Adipocyte (in vitro differentiated cells): ENCODE measurements around the gene FAM181B.

Source experiments
- DNase-seq: peaks from one replicate; pipeline ENCODE4 v3.0.0-alpha.2; 2015; ENCODE audit warnings: low read depth
- H3K27me3 ChIP-seq: replicated peaks from 2 replicates; pipeline ENCODE4 v1.7.0; 2013; ENCODE audit warnings: mild to moderate bottlenecking, low read length, moderate library complexity; ENCODE audit not compliant: control insufficient read depth, insufficient read depth
- H3K36me3 ChIP-seq: 2 replicates; pipeline ENCODE4 v1.7.0; 2013; ENCODE audit warnings: low read length, mild to moderate bottlenecking, moderate library complexity; ENCODE audit not compliant: control insufficient read depth, insufficient read depth, severe bottlenecking
- H3K4me1 ChIP-seq: 2 replicates; pipeline ENCODE4 v1.7.0; 2013; ENCODE audit warnings: mild to moderate bottlenecking, low read length, moderate library complexity; ENCODE audit not compliant: control insufficient read depth, insufficient read depth
- H3K4me3 ChIP-seq: 2 replicates; pipeline ENCODE4 v1.7.0; 2013; ENCODE audit warnings: mild to moderate bottlenecking, low read length, moderate library complexity
- H3K9ac ChIP-seq: 2 replicates; pipeline ENCODE4 v1.7.0; 2013; ENCODE audit warnings: mild to moderate bottlenecking, low read length, moderate library complexity
- H3K9me3 ChIP-seq: 2 replicates; pipeline ENCODE4 v1.7.0; 2013; ENCODE audit warnings: mild to moderate bottlenecking, low read length, moderate library complexity; ENCODE audit not compliant: control insufficient read depth

Gene FAM181B

DNA sequence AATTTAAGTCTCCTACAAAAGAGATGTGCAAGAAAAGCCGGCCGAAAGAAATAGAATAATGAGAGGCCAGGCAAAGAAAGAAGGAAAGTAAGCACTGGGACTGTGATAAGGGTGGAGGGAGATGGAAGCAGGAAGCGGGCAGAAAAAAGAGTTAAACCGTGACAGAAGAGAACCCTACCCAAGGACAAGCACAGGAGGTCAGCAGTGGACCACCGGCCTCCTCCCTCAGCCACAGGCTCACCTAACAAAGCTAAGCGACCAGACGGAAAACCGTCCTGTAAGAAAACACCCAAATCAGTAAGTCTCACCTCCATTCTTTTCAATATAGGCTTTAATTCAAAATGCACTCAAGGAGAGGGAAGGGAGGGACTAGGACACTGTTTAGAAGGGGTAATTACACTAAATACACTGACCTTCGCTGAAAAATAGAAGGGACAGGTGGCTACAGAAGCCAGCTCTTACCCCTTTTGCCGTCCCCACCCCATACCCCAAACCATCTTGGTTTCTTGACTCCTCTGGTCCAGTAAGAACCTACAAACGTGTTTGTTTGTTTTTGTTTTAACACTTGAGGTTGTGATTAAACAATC is 1.9 kb downstream of the FAM181B start:
- Histone ChIP-seq H3K36me3 (no peaks in the 10 kb centered on the region), H3K9ac (no peak overlapping the region), H3K4me3 (no peak overlapping the region), H3K9me3 (peaks cover 4% of the 10 kb centered on the region), H3K4me1 (peaks cover 7% of the 10 kb centered on the region), H3K27me3 (peaks cover 42% of the 10 kb centered on the region)
- no peak for DNase-seq

DNA sequence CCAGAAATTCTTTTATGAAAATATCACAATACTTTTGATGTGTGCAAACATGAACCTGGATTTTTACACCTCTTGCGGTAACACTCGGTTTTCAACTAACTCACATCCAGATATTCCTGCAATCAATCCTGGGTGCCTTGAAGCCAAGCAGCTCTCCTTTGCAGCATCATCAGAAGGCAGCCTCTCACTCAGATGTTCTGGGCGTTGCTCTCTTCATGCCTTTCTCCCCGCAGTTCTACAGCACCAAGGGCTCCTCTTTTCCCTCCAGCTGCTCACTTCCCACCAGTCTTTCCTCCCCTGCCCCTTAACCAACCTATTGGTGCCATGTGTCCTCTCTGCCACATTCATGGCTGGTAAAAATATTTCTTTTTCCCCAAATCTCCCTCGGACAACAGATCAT is 2.9 kb downstream of the FAM181B start:
- Histone ChIP-seq H3K27me3 (peaks cover 38% of the 10 kb centered on the region), H3K4me1 (peaks cover 7% of the 10 kb centered on the region), H3K9ac (no peak overlapping the region), H3K9me3 (peaks cover 4% of the 10 kb centered on the region), H3K4me3 (no peak overlapping the region), H3K36me3 (no peaks in the 10 kb centered on the region)
- DNase-seq = no peak

DNA sequence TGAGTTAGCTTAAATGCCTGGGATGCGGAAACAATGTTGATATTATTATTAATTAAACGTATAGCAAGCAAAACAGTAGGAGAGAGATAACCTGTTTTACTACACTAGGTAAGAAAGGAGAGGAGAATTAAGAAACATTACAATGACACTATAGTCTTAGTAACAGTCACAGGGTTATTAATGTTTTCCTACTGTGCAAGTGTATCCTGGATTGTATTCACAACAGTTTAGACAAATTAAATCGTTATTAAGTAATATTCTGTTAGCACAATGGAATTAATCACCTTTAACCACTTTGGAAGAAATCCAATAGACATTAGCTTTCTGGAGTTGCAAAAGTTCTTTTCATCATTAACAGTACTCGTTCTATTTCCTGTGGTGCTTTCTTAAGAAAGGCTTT is 3.4 kb downstream of the FAM181B start:
- H3K4me1 ChIP-seq = peaks cover 7% of the 10 kb centered on the region
- no peaks in the 10 kb centered on the region for H3K36me3 ChIP-seq
- peaks cover 37% of the 10 kb centered on the region for H3K27me3 ChIP-seq
- no peak overlapping the region for H3K9ac ChIP-seq
- peaks cover 4% of the 10 kb centered on the region for H3K9me3 ChIP-seq
- H3K4me3 ChIP-seq = no peak overlapping the region
- DNase-seq = no peak

DNA sequence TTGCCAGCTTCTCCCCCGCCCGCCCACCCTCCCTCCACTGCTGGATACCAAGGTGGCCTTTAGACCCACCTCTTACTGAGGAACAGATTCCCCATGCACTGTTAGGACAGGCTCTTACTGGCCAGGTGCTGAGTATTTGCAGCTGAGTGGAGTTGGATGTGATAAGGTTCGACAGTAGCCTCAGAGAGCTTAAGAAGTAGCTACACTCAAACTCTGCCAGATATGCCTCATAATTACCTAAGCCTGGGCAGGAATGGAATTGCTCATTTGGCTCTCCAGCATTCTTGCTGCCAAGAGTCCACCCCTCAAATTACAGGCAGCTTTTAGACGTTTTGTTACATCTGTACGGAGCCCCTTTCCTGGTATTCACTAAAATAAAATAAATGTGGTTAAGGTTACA is 9.6 kb downstream of the FAM181B start:
- peaks cover 3% of the 10 kb centered on the region for H3K27me3 ChIP-seq
- peaks cover 23% of the 10 kb centered on the region for H3K4me1 ChIP-seq
- no peak overlapping the region for H3K9ac ChIP-seq
- no peaks in the 10 kb centered on the region for H3K36me3 ChIP-seq
- no peak for DNase-seq
- no peaks in the 10 kb centered on the region for H3K9me3 ChIP-seq
- no peak overlapping the region for H3K4me3 ChIP-seq

DNA sequence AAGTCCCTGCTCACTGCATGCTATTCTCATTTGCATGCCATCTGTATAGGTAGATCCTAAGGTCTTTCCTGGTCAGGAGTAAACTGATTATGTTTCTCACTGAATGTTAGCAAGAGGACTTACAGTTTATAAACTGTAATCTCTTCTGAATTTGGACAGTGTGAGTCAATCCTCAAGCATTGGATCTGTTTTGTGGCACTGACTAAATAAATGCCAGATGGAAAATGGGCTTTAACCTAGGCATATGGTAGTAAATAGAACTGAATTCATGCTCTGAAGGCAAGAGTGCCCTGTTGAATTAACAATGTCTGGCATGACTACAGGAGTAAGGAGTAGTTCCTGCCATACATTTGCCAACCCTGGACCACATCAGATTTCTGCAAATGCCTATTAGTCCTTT is 11.4 kb downstream of the FAM181B start:
- Histone ChIP-seq H3K27me3 (no peaks in the 10 kb centered on the region), H3K9me3 (no peaks in the 10 kb centered on the region), H3K36me3 (no peaks in the 10 kb centered on the region), H3K4me3 (no peak overlapping the region), H3K4me1 (peaks cover 23% of the 10 kb centered on the region), H3K9ac (no peak overlapping the region)
- DNase-seq = peak; percentile 54

DNA sequence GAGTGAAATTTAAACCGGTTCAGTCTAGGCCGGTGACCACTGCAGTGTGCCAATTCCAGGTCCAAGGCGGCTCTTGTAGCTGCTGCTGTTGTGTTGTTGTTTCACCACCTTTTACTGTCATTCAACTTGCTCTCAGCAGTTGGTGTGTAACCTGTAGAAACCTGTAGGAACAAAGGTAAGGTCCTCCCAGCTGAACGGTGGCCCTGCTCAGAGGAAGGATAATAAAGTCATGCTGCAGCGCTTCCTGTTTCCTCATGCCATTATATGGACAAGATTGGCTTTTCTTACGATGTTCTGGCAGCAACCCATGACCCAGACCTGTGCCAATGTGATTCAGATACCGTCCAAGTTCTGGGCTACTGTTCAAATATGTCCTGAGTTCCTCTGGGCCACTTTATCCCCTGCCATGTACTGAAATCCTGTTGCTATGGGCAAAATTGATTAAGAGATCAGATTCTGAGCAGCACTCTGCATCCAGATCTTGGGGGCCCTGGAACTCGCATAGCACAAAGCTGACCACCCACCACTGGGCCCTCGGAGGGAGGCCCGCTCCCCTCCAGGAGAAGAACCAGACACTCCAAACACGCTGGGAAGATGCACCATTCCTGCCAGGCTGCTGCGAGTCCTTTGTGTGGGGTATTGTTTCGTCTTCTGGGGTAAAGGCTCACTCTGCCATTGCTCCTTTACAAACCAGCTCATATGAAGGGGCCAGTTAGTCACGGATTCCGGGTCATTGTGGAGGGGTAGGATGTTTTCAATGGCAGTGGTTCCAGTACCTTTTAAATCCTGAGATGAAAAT is 13.2 kb downstream of the FAM181B start:
- H3K36me3 ChIP-seq = no peaks in the 10 kb centered on the region
- no peak for DNase-seq
- H3K9ac ChIP-seq = no peak overlapping the region
- H3K9me3 ChIP-seq = no peaks in the 10 kb centered on the region
- no peak overlapping the region for H3K4me3 ChIP-seq
- peaks cover 23% of the 10 kb centered on the region for H3K4me1 ChIP-seq
- no peaks in the 10 kb centered on the region for H3K27me3 ChIP-seq

DNA sequence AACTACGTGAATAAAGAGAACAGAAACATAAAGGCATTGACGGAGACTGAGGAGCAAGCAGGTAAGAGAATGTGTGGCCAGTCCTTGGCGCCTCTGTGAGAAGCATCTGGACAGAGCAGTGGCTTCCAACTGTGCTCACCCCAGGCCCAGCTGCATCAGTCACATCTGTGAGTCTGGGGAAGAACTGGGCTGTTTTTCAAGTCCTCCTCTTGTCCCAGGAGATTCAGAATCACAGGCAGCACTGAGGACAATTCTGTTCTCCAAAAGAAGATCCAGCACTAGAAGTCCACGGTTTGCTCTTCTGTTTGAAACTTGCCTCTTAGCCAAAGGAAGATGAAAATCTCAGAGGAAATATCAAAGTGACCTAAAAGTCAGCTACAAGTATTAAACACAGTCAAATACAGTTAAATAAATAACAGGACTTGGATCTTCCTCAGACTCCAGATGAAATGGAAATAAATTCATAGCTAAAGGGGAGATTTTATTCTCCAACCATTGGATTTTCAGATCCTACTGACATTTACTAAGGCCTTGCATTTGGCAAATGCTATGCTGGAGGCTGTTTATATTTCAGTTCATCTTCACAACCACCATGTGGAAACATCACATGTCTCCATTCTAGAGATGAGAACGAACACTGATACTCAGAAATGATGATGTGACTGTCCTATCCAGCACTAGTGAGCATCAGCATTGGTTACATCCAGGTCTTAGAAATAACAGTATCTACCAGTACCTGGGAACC is 14.1 kb downstream of the FAM181B start:
- no peaks in the 10 kb centered on the region for H3K36me3 ChIP-seq
- H3K4me1 ChIP-seq = peaks cover 23% of the 10 kb centered on the region
- no peaks in the 10 kb centered on the region for H3K9me3 ChIP-seq
- H3K9ac ChIP-seq = no peak overlapping the region
- no peak overlapping the region for H3K4me3 ChIP-seq
- H3K27me3 ChIP-seq = no peaks in the 10 kb centered on the region
- DNase-seq = no peak

DNA sequence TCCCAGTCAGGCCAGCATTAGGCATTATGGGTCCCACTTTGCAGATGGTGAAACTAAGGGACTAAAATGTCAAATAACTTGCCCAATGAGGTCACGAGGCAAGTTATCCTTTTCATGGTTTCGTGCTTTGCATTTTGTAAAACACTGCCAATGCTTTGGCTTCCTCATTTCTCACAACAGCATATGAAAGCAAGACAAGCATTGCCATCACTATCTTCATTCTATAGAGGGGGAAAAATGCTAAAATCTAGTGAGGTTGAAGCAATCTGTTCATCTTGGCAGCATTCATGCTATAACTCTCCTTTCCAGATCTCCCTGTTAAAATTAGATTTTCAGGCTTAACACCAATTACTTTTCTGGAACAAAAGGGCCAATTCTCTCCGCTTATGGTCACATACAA is 14.8 kb downstream of the FAM181B start:
- Histone ChIP-seq H3K4me3 (no peak overlapping the region), H3K27me3 (no peaks in the 10 kb centered on the region), H3K36me3 (no peaks in the 10 kb centered on the region), H3K9me3 (no peaks in the 10 kb centered on the region), H3K4me1 (peaks cover 23% of the 10 kb centered on the region), H3K9ac (no peak overlapping the region)
- DNase-seq = no peak

DNA sequence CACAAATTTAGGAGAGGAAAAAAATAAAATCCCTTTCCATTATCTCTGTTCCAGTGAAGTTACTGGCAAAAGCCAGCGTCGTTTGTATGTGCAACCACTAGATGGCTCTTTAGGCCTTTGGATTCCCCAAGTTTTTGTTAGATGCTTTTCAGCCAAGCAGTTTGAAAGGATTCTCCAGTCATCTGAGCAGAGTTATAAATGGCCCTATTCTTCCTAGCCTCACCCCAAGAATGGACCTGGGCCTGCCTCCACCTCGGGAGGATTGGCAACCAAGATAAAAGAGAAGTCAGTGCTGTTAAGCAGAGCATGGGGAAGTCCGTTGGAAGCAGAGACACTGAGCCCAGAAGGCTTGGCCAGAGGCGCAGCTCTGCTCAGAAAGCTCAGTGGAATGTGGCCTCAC is 15.4 kb downstream of the FAM181B start:
- Histone ChIP-seq H3K4me1 (peaks cover 19% of the 10 kb centered on the region), H3K9ac (no peak overlapping the region), H3K36me3 (no peaks in the 10 kb centered on the region), H3K9me3 (no peaks in the 10 kb centered on the region), H3K4me3 (no peak overlapping the region), H3K27me3 (no peaks in the 10 kb centered on the region)
- peak; percentile 81 for DNase-seq

DNA sequence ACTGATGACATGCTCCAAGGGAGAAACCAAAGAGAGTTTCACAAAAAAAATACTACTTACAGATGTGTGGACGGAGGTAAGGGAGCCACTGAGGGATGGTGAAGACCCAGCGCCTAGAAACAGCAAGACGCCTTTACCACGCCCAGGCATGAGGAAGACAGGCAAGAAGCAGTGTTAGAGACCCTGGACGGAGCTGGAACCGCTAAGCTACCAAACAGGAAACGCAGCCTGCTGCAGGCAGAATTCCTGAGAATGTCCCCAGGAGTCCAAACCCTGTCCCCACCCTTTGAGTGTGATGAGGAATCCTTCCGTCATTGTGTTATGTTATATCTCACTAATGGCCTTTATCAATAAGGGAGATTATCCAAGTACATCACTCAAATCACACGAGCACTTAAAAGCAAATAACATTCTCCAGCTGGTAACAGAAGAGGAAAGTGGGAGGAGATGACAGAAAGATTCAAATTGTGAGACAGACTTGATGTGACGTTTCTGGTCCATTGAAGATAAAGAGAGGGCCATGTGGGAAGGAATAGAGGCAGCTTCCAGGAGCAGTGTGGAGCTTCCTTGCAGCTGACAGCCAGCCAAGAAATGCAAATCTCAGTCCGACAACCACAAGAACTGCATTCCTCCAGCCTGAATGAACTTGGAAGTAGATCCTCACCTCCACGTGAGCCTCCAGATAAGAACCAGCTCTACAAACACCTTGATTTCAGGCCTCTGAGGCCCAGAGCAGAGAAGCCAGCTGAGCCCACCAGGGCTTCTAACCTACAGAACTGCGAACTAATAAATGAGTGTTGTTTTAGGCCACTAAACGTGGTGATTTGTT is 19.1 kb downstream of the FAM181B start:
- H3K27me3 ChIP-seq = no peaks in the 10 kb centered on the region
- no peaks in the 10 kb centered on the region for H3K9me3 ChIP-seq
- no peaks in the 10 kb centered on the region for H3K36me3 ChIP-seq
- no peak overlapping the region for H3K9ac ChIP-seq
- no peaks in the 10 kb centered on the region for H3K4me1 ChIP-seq
- no peak for DNase-seq
- H3K4me3 ChIP-seq = no peak overlapping the region

DNA sequence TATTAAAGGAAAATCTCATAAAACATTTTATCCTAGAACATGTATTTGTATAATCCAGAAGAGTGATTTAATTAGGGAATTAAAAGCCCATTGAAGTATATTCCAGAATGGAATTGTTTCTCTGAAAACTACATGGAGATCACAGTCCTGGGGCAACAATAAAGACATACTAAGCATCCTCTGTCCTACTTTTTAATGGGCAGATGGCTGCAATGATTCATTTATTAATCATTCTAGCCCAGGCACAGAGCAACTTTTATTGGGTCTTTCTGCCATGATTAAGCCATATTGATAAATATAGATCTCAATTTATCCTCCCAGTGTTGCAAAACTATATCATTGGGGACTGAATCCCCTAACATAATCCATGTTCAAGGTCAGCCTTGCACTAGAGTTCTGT is 22.0 kb downstream of the FAM181B start:
- no peaks in the 10 kb centered on the region for H3K27me3 ChIP-seq
- H3K36me3 ChIP-seq = no peaks in the 10 kb centered on the region
- H3K4me1 ChIP-seq = no peaks in the 10 kb centered on the region
- no peak overlapping the region for H3K4me3 ChIP-seq
- DNase-seq = no peak
- no peak overlapping the region for H3K9ac ChIP-seq
- H3K9me3 ChIP-seq = no peaks in the 10 kb centered on the region
